ENCODE measurements around the gene TMEM174. TPM values are rescaled to one million over a fixed set of nuclear protein-coding genes. Genes with fewer than 3 reads are reported as not detected.

TMEM174 gene
- total RNA-seq, 1 donor from 2014 or later: not detected

GRCh38 chr5:73213566-73213998 lies 40.6 kb downstream of the TMEM174 start:
- Mint-ChIP-seq H3K36me3 (ENCODE audit: low read depth) (peaks cover 18% of the 10 kb centered on the region), H3K4me1 (ENCODE audit: low read depth) (peaks cover 23% of the 10 kb centered on the region), H3K27ac (ENCODE audit: unreplicated experiment) (peak overlapping the region; percentile 55), H3K9me3 (ENCODE audit: low read depth) (peaks cover 20% of the 10 kb centered on the region), H3K4me3 (ENCODE audit: unreplicated experiment) (no peak overlapping the region), H3K27me3 (ENCODE audit: low read depth) (peaks cover 8% of the 10 kb centered on the region)
- DNase-seq (ENCODE audit: low spot score): no peak
- TF ChIP-seq CTCF (IDR thresholded peaks at IDR 0.05): no peak

DNA sequence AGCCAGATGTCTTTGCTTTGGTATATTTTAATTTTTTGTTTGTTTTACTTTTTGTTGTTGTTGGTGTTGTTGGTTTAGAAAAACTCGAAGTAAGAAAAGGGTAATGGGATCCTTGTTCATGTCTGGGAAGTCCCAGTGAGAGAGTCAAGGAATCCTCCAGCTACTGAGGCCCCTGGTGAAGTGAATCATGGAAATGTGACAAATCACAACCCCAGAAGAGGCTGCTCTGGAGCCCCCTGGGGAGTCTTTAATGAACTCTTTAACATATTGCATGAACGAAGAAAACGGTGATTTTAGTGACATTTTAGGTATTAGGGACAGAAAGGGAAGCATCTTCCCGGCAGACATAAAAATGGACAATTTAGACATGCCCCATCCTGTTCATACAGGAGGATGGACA lies 41.3 kb downstream of the TMEM174 start:
- Mint-ChIP-seq H3K27me3 (ENCODE audit: low read depth) (peaks cover 8% of the 10 kb centered on the region), H3K9me3 (ENCODE audit: low read depth) (peaks cover 14% of the 10 kb centered on the region), H3K4me3 (ENCODE audit: unreplicated experiment) (no peak overlapping the region), H3K4me1 (ENCODE audit: low read depth) (peaks cover 23% of the 10 kb centered on the region), H3K27ac (ENCODE audit: unreplicated experiment) (no peak overlapping the region), H3K36me3 (ENCODE audit: low read depth) (peaks cover 13% of the 10 kb centered on the region)
- no peak for DNase-seq (ENCODE audit: low spot score)
- TF ChIP-seq CTCF (IDR thresholded peaks at IDR 0.05): no peak

DNA sequence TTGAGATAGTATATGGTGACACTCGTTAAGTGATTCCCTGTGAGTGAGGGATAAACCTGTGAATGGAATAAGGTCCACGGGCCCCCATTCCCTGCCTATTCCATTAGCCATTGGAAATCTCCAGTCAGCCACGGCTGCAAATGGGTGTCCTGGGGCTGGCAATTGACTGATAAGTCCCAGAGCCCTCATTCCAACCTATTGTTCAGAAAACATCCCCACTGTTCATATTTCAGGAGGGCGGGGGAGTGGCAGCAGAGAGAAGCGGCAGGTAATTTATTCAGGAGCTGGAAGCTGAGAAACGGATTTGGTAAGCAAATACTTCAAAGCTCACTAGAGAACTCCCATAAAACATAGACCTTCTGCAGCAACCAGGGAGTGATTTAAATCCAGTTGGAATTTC lies 42.0 kb downstream of the TMEM174 start:
- Mint-ChIP-seq H3K36me3 (ENCODE audit: low read depth) (peaks cover 7% of the 10 kb centered on the region), H3K27ac (ENCODE audit: unreplicated experiment) (no peak overlapping the region), H3K27me3 (ENCODE audit: low read depth) (peaks cover 8% of the 10 kb centered on the region), H3K9me3 (ENCODE audit: low read depth) (peaks cover 8% of the 10 kb centered on the region), H3K4me1 (ENCODE audit: low read depth) (peaks cover 23% of the 10 kb centered on the region), H3K4me3 (ENCODE audit: unreplicated experiment) (no peak overlapping the region)
- no peak for DNase-seq (ENCODE audit: low spot score)
- TF ChIP-seq CTCF (IDR thresholded peaks at IDR 0.05): no peak

DNA sequence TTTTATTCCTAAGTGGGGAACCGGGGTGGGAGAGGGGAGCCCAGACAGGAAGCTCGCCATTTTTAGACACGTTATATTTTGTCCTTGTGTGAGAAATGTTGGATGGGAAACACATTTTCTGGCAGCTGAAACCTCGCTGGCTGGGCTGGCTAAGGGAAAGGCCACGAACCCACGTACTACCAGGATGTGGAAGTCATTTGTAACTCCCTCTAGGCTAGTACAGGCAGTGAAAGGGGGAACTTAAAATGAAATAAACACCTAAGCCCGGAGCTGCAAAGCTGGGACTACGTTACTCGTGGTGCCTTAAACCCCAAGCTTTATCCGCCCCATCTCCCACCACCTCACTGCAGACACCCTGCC lies 42.5 kb downstream of the TMEM174 start:
- peaks cover 4% of the 10 kb centered on the region for H3K36me3 Mint-ChIP-seq (ENCODE audit: low read depth)
- no peak overlapping the region for H3K27ac Mint-ChIP-seq (ENCODE audit: unreplicated experiment)
- no peak for DNase-seq (ENCODE audit: low spot score)
- H3K4me1 Mint-ChIP-seq (ENCODE audit: low read depth): peaks cover 23% of the 10 kb centered on the region
- H3K9me3 Mint-ChIP-seq (ENCODE audit: low read depth): peaks cover 5% of the 10 kb centered on the region
- no peak for TF ChIP-seq CTCF (IDR thresholded peaks at IDR 0.05)
- peak overlapping the region; percentile 77 for H3K4me3 Mint-ChIP-seq (ENCODE audit: unreplicated experiment)
- peaks cover 8% of the 10 kb centered on the region for H3K27me3 Mint-ChIP-seq (ENCODE audit: low read depth)

DNA sequence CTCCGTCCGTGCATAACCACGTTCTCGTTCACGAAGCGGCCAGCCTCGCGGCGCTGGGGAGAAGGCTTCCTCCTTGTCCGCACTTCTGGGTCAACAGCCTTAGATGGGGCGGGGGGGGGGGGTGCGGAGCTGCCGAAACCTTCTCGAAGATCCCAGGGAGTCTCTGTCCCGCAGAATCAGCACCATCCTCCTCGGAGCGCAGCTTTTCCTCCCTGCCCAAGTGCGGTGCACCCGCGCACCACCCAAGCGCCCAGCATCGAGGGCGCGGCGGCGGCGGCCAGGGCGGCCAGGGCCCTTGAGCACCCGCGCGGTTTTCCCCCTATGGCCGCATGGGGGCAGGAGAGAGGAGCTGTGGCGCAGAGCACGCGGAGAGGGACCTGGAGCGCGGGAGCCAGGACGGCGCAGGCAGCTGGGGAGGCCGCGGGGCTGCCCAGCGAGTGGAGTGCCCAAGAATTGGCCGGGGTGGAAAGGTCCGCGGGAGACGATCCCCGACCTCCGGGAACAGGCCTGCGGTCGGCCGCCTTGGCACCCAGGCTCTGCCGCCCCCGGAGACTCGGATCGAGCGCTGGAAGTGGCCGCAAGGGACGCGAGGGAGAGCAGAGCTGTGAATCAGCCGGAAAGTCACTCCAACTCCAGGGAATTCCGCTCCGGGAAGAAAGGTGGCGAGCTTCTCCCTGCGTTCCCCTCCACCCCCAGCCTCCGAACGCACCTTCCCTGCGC lies 43.1 kb downstream of the TMEM174 start:
- TF ChIP-seq CTCF (IDR thresholded peaks at IDR 0.05): peak; percentile 95
- Mint-ChIP-seq H3K4me3 (ENCODE audit: unreplicated experiment) (peak overlapping the region; percentile 77), H3K27me3 (ENCODE audit: low read depth) (peaks cover 4% of the 10 kb centered on the region), H3K27ac (ENCODE audit: unreplicated experiment) (peak overlapping the region; percentile 32), H3K36me3 (ENCODE audit: low read depth) (no peaks in the 10 kb centered on the region), H3K9me3 (ENCODE audit: low read depth) (peaks cover 5% of the 10 kb centered on the region), H3K4me1 (ENCODE audit: low read depth) (peaks cover 23% of the 10 kb centered on the region)
- DNase-seq (ENCODE audit: low spot score): no peak
